Activated naive CD4-positive, alpha-beta T cell treated with anti-CD3 and anti-CD28 coated beads, Interleukin-2, amount 10 ng/mL, durations not matched to agents 7 days and 5 days (primary cell): ENCODE measurements around the gene GMPPB.
"Not testable (repeated sequence)": the region's sequence is repeated elsewhere in the genome, so short reads cannot be mapped to it uniquely, and the experiment has no call there.

Experiments used
- CTCF ChIA-PET: fragments of 350-600 bp; sonication (Branson Sonifier 250); formaldehyde crosslinking; loops from one replicate; lab custom pipeline; 2021; ENCODE audit warnings: antibody characterized with exemption; lab: Charles Lee
- DNase-seq: peaks from one replicate; pipeline ENCODE4 v3.0.0-alpha.2; 2020
- H3K27ac Mint-ChIP-seq: one replicate; pipeline ENCODE4 v1.8.0; 2021; ENCODE audit warnings: mild to moderate bottlenecking, moderate library complexity, mixed read lengths
- H3K27me3 Mint-ChIP-seq: one replicate; pipeline ENCODE4 v1.8.0; 2021; ENCODE audit warnings: mild to moderate bottlenecking, mixed read lengths
- H3K36me3 Mint-ChIP-seq: one replicate; pipeline ENCODE4 v1.8.0; 2021; ENCODE audit warnings: mixed read lengths
- H3K4me1 Mint-ChIP-seq: one replicate; pipeline ENCODE4 v1.8.0; 2021; ENCODE audit warnings: mixed read lengths
- H3K4me3 Mint-ChIP-seq: one replicate; pipeline ENCODE4 v1.8.0; 2021; ENCODE audit warnings: mild to moderate bottlenecking, moderate library complexity, mixed read lengths
- H3K9me3 Mint-ChIP-seq: one replicate; pipeline ENCODE4 v1.8.0; 2021; ENCODE audit warnings: mixed read lengths

The GMPPB gene

GRCh38 chr3:49687424-49687795 lies 36.3 kb downstream of the GMPPB start:
- not testable (repeated sequence) for DNase-seq
- peaks cover 14% of the 10 kb centered on the region for H3K36me3 Mint-ChIP-seq

GRCh38 chr3:49686769-49687423 lies 36.9 kb downstream of the GMPPB start:
- CTCF ChIA-PET, H3K9me3 Mint-ChIP-seq, H3K27ac Mint-ChIP-seq: not testable (repeated sequence)
- DNase-seq, result peak; percentile 53
- peak overlapping the region; percentile 23 for H3K4me3 Mint-ChIP-seq
- peaks cover 42% of the 10 kb centered on the region for H3K4me1 Mint-ChIP-seq
- peaks cover 14% of the 10 kb centered on the region for H3K36me3 Mint-ChIP-seq
- H3K27me3 Mint-ChIP-seq, result peaks cover 45% of the 10 kb centered on the region

More at GRCh38 chr3:49687424-49687795, 36.3 kb downstream of the GMPPB start:
- H3K4me3 Mint-ChIP-seq, result peak overlapping the region; percentile 23
- H3K27ac Mint-ChIP-seq, CTCF ChIA-PET, H3K9me3 Mint-ChIP-seq: not testable (repeated sequence)
- peaks cover 45% of the 10 kb centered on the region for H3K27me3 Mint-ChIP-seq
- H3K4me1 Mint-ChIP-seq, result peaks cover 43% of the 10 kb centered on the region

GRCh38 chr3:49686346-49686745 lies 37.4 kb downstream of the GMPPB start:
- peaks cover 45% of the 10 kb centered on the region for H3K27me3 Mint-ChIP-seq
- H3K36me3 Mint-ChIP-seq, result peaks cover 14% of the 10 kb centered on the region
- peaks cover 39% of the 10 kb centered on the region for H3K4me1 Mint-ChIP-seq
- H3K27ac Mint-ChIP-seq, CTCF ChIA-PET, H3K4me3 Mint-ChIP-seq, H3K9me3 Mint-ChIP-seq: not testable (repeated sequence)
- peak; percentile 33 for DNase-seq

GRCh38 chr3:49685846-49686245 lies 37.9 kb downstream of the GMPPB start:
- DNase-seq, H3K4me3 Mint-ChIP-seq, H3K27ac Mint-ChIP-seq, H3K9me3 Mint-ChIP-seq, CTCF ChIA-PET: not testable (repeated sequence)
- peaks cover 34% of the 10 kb centered on the region for H3K4me1 Mint-ChIP-seq
- peaks cover 14% of the 10 kb centered on the region for H3K36me3 Mint-ChIP-seq
- H3K27me3 Mint-ChIP-seq, result peaks cover 45% of the 10 kb centered on the region

GRCh38 chr3:49685103-49685502 lies 38.6 kb downstream of the GMPPB start:
- Mint-ChIP-seq H3K27me3 (peaks cover 45% of the 10 kb centered on the region), H3K36me3 (peaks cover 17% of the 10 kb centered on the region), H3K4me1 (peaks cover 27% of the 10 kb centered on the region)
- H3K4me3 Mint-ChIP-seq, CTCF ChIA-PET, H3K9me3 Mint-ChIP-seq, H3K27ac Mint-ChIP-seq, DNase-seq: not testable (repeated sequence)

GRCh38 chr3:49684453-49684852 lies 39.3 kb downstream of the GMPPB start:
- H3K4me3 Mint-ChIP-seq, H3K27ac Mint-ChIP-seq, CTCF ChIA-PET, DNase-seq, H3K9me3 Mint-ChIP-seq: not testable (repeated sequence)
- H3K27me3 Mint-ChIP-seq, result peaks cover 45% of the 10 kb centered on the region
- H3K36me3 Mint-ChIP-seq, result peaks cover 17% of the 10 kb centered on the region
- H3K4me1 Mint-ChIP-seq, result peaks cover 20% of the 10 kb centered on the region

GRCh38 chr3:49683162-49683561 lies 40.6 kb downstream of the GMPPB start:
- DNase-seq, result no peak
- Mint-ChIP-seq H3K27ac (peak overlapping the region; percentile 69), H3K36me3 (peaks cover 18% of the 10 kb centered on the region), H3K4me3 (no peak overlapping the region), H3K27me3 (peaks cover 38% of the 10 kb centered on the region), H3K4me1 (peaks cover 10% of the 10 kb centered on the region), H3K9me3 (no peaks in the 10 kb centered on the region)
- CTCF ChIA-PET, result interaction anchor here (0.7 to 1.0 kb wide), 2 partner anchors 12 to 143 kb away, joined by 3 read pairs; no protein-coding TSS in a partner anchor

GRCh38 chr3:49681543-49681942 lies 42.2 kb downstream of the GMPPB start:
- CTCF ChIA-PET, result no interaction called here
- no peak overlapping the region for H3K27ac Mint-ChIP-seq
- peaks cover 29% of the 10 kb centered on the region for H3K36me3 Mint-ChIP-seq
- no peak overlapping the region for H3K4me3 Mint-ChIP-seq
- DNase-seq, result no peak
- H3K4me1 Mint-ChIP-seq, result peaks cover 3% of the 10 kb centered on the region
- H3K9me3 Mint-ChIP-seq, result no peaks in the 10 kb centered on the region
- peaks cover 22% of the 10 kb centered on the region for H3K27me3 Mint-ChIP-seq

- H3K9me3 Mint-ChIP-seq, result no peaks in the 10 kb centered on the region
- H3K36me3 Mint-ChIP-seq, result peaks cover 32% of the 10 kb centered on the region
- DNase-seq, result no peak
- peaks cover 5% of the 10 kb centered on the region for H3K4me1 Mint-ChIP-seq
- peaks cover 18% of the 10 kb centered on the region for H3K27me3 Mint-ChIP-seq
- CTCF ChIA-PET, result no interaction called here
- no peak overlapping the region for H3K4me3 Mint-ChIP-seq
- no peak overlapping the region for H3K27ac Mint-ChIP-seq
These were observed 42.6 kb downstream of the GMPPB start for GRCh38 chr3:49681232-49681522.

GRCh38 chr3:49680493-49681231 lies 43.1 kb downstream of the GMPPB start:
- H3K4me3 Mint-ChIP-seq, result no peak overlapping the region
- CTCF ChIA-PET, result no interaction called here
- H3K27me3 Mint-ChIP-seq, result peaks cover 13% of the 10 kb centered on the region
- peaks cover 35% of the 10 kb centered on the region for H3K36me3 Mint-ChIP-seq
- no peaks in the 10 kb centered on the region for H3K9me3 Mint-ChIP-seq
- H3K4me1 Mint-ChIP-seq, result peaks cover 10% of the 10 kb centered on the region
- DNase-seq, result no peak
- H3K27ac Mint-ChIP-seq, result no peak overlapping the region

- Mint-ChIP-seq H3K4me3 (no peak overlapping the region), H3K36me3 (peaks cover 29% of the 10 kb centered on the region), H3K9me3 (no peaks in the 10 kb centered on the region), H3K27ac (no peak overlapping the region), H3K27me3 (peaks cover 5% of the 10 kb centered on the region), H3K4me1 (peaks cover 34% of the 10 kb centered on the region)
- no peak for DNase-seq
- CTCF ChIA-PET, result interaction anchor here (1.0 kb wide), 1 partner anchor 136 kb away, joined by 4 read pairs; no protein-coding TSS in a partner anchor
These were observed 47.8 kb downstream of the GMPPB start for GRCh38 chr3:49675912-49676311.

GRCh38 chr3:49674497-49674983 lies 49.2 kb downstream of the GMPPB start:
- DNase-seq, result no peak
- no peaks in the 10 kb centered on the region for H3K9me3 Mint-ChIP-seq
- peak overlapping the region; percentile 93 for H3K4me3 Mint-ChIP-seq
- CTCF ChIA-PET, result interaction anchor here (1.0 kb wide), 1 partner anchor 135 kb away, joined by 4 read pairs; no protein-coding TSS in a partner anchor
- peak overlapping the region; percentile 99 for H3K27ac Mint-ChIP-seq
- peaks cover 26% of the 10 kb centered on the region for H3K36me3 Mint-ChIP-seq
- peaks cover 34% of the 10 kb centered on the region for H3K4me1 Mint-ChIP-seq
- peaks cover 9% of the 10 kb centered on the region for H3K27me3 Mint-ChIP-seq

- H3K9me3 Mint-ChIP-seq, result no peaks in the 10 kb centered on the region
- peaks cover 34% of the 10 kb centered on the region for H3K4me1 Mint-ChIP-seq
- H3K36me3 Mint-ChIP-seq, result peaks cover 26% of the 10 kb centered on the region
- H3K4me3 Mint-ChIP-seq, result peak within 1 kb of the TSS; percentile 93
- peak within 1 kb of the TSS; percentile 99 for H3K27ac Mint-ChIP-seq
- H3K27me3 Mint-ChIP-seq, result peaks cover 14% of the 10 kb centered on the region
- CTCF ChIA-PET, result interaction anchor here (0.6 to 5.3 kb wide), 4 partner anchors 131 to 1548 kb away, joined by 3 to 155 read pairs (median 3); no protein-coding TSS in a partner anchor
- DNase-seq, result peak; percentile 99
These were observed 49.8 kb downstream of the GMPPB start, which contains the start of gene APEH for GRCh38 chr3:49673715-49674496. Gene APEH, plus strand, starts transcription at chr3:49674351. Its CDS starts 51 bp downstream, at chr3:49674402.
